HG03558 (cell line): Measurements from ENCODE around the gene IGSF5.
"Not testable (repeated sequence)": the region's sequence is repeated elsewhere in the genome, so short reads cannot be mapped to it uniquely, and the experiment has no call there.

Experiments used
- ATAC-seq: cut with Tn5 transposase; IDR thresholded peaks from one replicate; pipeline ENCODE4 v1.9.1; 2021; ENCODE audit warnings: moderate number of reproducible peaks; ENCODE audit not compliant: unreplicated experiment; ENCODE audit errors: extremely low read depth

The IGSF5 gene

DNA sequence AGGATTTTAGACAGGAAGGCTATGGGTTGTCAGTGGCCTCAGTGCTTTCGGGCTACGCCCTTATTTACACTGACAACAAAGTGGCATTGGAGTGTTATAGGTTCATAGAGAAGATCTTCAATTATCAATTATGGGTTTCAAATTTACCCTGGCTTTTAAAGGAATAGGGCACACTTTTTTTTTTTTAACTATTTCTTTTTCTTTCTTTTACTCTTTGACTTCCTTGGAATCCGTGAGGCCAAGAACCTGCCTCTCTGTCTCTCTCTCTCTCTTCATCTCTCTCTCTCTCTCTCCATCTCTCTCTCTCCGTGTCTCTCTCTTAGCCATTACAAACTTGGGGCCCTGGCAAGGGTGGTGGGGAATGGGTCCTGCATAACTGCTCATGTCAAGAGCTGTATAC is at the start of gene IGSF5:
Gene IGSF5 (plus strand): TSS at position 301 of the 400 bp plus-strand sequence. CDS start 327 bp downstream, outside the sequence.
- not testable (repeated sequence) for ATAC-seq

DNA sequence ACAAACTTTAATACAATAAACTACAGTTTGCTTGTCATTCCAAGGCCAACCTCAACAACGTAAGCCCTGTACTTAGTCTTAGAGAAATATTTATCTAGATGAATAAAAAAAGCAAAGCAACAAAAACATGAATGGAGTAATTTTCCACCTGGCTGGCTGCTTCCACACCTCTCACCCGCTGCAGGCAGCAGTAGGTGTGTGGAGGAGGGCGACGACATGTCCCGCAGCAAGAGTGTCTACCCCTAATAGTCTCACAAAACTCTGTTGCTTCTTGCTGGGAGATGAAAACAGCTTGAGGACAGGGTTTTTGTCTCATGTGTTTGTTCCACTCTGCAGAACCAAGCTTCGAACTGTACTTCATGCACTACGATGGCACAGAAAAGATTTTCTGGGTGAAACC is 48.8 kb upstream of the IGSF5 start:
- ATAC-seq, result no peak

DNA sequence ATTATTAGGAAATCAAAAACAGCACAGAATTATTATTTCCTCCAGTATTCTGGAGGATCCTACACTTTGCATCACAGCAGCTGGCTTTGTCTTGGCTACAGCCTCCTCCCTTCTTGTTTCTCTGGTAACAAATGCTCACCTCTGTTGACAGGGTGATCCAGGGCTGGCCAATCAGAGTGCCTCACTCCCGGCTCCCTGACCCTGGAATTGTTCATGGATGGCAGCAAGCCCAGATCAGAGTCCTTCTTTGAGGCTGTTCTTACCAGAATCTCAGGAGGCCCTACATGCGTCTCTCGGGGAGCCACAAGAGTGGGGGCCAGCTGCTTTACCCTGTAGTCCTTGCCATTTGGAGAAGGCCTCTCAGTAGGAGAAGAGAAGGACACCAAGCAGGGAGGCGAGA is 48.4 kb upstream of the IGSF5 start:
- no peak for ATAC-seq

DNA sequence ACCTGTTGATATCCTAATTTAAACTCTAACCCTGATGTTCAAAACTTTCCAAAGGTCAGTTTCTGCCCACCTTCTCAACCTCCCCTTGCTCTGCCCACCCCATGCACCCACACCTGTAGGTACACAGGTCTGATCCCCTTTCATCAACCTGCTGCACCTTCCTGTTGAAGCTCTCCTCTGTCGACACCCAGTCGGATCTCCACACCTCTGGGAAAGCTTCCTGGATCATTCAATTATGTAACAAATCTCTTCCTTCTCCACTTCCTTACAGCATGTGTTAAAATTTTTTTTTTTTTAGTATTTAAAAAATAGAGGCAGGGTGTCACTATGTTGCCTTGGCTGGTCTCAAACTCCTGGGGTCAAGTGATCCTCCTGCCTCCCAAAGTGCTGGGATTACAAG is 44.7 kb upstream of the IGSF5 start:
- no peak for ATAC-seq

DNA sequence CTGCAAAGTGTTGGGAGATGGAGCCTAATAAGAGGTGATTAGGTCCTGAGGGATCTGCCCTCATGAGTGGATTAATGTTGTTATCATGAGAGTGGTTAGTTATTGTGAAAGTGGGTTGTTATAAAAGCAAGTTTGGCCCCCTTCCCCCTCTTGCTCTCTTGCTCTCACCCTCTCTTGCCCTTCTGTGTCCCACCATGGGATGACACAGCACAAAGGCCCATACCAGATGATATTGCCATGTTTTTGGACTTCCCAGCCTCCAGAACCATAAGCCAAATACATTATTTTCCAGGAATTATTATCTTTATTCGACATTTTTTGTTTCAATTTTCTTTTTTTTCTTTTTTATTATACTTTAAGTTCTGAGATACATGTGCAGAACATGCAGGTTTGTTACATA is 41.4 kb upstream of the IGSF5 start:
- no peak for ATAC-seq

DNA sequence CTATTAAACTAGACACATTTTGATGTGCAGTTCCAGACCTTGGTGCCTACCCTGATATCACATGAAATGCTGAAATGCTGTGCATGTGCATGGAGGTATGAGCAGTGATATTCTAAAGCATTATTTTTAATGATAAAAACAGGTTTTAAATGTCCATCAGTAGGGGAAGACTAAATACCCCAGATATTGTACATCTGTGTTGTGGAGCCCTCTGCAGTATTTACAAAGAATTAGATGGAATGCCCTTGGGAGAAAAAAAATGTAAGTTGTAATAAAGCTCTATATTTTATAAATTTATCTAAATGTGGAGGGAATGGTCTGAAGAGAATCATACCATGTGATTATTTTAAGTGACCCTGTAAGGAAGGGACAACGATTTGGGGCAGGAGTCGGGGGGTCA is 39.1 kb upstream of the IGSF5 start:
- no peak for ATAC-seq

DNA sequence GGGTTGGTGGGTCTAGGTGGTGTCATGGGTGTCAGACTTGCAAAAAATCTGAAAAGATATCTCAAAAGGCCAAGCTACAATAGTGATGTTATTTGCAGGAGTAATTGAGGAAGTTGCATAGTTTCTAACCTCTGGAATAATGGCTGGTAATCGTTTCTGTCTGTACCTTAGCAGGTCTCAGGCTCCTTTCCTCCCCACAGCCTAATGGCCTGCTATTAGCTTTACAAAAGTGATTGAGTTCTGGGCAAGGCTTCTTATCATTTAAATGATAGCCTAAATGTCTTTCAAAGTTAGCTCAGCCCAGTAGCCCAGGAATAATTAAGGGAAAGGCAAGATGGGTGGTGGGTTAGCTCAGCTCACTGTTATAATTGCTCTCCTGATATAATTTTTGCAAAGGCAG is 37.7 kb upstream of the IGSF5 start:
- no peak for ATAC-seq

DNA sequence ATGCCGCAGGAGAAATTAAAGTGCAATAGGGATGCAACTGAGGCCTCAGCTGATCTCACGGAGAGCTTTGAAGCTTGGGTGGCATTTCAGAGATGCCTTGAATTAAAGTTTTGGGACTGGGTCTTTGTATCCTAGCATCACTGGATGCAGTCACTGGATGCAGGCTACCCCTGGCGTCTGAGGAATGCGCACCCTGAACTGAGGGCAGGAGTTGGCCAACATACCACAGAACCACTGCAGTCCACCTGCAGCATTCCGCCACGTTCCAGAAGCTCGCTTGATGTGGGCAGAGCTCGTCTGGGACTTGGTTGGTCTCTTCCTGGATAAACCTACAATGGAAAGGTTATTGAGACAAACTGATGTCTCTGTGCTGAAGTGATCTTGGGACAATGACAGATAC is 34.1 kb upstream of the IGSF5 start:
- ATAC-seq, result no peak

DNA sequence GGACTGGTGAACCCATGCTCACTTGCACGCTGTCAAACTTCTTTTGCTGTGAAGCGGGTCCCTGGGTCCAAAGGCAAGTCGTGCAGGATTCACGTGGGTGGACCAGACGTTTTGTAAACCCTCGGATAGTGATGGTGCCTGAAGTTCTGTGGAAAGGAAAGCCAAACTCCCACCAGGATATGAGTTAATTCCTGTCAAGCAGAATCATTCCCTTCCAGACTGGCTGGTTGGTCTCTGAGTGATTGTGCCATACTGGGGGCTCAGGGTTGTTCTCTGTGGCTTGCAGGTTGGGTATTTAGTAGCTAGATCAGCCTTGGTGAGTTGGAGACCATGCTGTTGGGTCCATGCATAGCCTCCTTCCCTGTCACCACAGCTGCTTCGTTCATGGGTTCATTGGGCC is 32.7 kb upstream of the IGSF5 start:
- ATAC-seq, result no peak

DNA sequence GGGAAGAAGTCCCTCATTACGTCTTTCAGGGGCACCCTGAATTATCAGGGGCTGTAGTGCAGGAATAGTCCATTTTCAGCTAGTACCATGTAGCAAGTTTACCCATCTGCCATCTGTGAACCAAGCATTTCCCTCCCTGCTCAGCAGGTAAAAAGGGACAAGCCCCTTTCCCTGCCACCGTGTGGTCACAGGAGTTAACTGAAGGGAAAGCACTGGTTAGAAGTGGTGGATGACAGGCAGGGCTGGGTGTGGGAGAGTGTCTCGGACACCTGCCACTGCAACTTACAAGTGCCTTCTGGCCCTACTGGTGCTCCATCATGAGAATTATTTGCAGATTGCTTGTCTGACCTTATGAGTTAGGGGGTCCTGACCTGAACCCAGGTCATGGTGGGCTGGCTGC is 32.0 kb upstream of the IGSF5 start:
- ATAC-seq, result no peak

DNA sequence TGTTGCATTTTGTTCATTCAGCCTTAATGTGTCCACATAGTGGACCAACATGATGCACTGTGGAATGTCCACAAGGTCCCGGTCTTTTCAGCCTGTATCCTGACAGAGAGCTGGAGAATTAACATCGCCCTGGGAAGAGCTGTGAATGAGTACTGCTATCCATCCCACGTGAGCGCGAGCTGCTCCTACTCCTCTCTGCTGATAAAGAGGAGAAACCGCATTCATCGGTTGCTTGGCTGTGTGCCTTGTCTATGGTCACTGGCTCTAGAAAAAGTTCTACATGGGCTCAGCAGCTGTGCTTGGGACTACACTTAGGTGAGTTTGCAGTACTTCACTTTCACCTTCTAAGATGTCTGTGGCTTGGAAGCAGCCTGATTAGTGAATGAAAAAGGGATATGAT is 31.1 kb upstream of the IGSF5 start:
- no peak for ATAC-seq

DNA sequence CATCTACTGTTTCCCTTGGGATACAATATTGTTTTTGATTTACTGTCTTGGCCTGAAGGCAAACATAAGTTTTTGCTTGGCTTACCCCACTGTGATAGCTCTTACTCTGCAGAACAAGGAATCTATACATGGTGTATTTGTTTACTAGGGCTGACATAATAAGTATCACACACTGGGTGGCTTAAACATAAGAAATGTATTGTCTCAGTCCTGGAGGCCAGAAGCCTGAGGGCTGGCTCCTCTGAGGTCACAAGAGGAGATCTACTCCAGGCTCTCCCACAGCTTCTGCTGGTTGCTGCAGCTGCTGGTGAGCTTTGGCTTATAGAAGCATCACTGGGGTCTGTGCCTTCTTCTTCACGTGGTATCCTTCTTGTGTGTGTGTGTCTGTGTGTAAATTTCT is 30.7 kb upstream of the IGSF5 start:
- no peak for ATAC-seq

DNA sequence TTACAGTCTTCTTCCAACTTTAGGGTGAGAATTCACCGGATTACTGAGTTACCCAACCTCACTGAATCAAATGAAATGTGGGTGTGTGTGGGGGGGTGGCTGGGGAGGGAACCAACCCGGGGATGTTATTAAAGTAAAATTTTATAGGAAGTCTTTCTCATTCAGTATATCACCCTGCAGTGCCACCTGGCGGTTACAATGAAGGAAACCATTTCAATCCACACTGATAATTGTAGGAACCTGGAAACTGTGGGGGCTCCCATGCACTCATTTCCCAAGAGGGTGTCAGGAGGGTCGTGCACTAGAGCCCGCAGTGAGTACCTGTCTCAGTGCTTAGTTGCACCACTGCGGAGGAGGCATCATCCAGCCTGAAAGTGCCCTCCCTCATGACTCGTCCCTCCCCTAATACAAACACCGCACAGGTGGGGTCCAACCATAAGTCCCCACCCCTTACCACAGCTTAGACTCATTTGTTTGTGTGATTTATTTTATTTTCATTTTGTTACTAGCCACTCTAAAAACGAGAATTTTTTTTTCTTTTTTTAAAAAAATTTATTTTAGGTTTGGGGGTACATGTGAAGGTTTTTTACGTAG is 29.1 kb upstream of the IGSF5 start:
- ATAC-seq, result no peak

DNA sequence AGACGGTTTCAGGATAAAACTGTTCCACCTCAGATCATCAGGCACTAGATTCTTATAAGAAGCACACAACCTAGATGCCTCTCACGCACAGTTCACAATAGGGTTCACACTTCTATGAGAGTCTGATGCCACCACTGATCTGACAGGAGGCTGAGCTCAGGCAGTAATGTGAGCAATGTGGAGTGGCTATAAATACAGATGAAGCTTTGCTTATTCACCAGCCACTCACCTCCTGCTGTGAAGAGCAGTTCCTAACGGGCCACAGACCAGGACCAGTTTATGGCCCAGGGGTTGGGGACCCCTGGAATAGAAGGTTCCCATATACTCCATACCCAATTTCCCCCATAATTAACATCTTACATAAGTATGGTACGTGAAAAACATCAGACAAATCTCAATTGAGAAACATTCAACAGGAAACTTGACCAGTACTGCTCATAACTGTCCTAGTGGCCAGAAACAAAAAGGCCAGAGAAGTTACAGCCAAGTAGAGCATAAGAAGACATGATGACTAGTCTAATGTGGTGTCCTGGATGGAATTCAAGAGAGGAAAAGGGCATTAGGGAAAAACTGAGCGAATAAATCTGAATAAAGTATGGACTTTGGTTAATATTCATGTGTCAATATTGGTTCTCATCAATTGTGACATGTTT is 24.7 kb upstream of the IGSF5 start:
- no peak for ATAC-seq

DNA sequence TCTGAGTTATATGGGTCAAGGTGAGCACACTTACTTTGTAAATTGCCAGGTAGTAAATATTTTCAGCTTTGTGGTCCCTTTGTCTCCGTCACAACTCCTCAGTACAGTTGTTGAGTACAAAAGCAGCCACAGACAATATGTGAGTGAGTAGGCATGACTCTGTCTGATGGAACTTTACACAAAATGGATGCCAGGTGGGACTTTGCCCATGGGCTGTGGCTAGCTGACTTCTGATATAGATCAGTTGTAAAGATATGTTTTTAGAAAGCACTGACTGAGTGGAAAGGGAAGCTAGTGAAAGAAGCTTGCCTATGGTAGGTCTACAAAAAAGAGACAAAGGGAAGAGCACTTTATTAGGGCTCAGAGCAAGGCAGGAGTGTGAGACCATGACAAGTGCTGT is 23.1 kb upstream of the IGSF5 start:
- no peak for ATAC-seq

DNA sequence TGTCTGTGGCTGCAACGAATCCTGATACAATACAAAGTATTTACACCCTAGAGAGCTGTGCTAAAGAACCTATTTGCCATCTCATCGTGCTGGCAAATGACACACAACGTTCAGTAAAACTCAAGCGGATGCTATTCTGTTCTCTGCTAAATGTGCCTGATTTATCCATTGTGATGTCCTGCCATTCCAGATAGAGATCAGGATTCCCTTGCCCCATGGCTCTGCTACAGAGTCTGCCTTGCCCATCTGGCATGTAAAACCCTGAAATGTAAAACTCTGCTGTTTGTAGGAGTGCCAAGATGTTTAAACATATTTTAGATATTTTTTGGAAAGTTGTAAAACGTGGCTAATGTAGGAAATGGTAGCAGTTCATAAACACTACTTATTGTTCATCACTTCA is 20.0 kb upstream of the IGSF5 start:
- ATAC-seq, result no peak

DNA sequence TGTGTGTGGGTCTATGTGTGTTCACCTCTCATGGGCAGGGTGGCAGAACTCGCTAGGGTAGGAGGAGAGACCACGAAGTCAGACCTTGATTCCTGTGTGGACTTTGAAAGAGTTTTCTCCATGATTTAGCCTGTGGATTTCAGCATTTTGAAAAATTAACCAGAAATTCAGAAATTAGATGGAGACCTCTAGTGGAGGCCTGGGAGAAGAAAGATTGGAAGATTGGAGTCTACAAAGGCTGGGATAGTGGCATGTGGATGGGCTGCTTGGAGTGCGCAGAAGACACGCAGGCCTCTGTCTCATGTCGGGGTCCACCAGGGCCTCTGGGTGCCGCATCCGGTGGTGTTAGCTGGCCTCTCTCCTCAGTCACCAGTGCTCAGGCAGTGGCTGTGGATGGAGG is 18.9 kb upstream of the IGSF5 start:
- ATAC-seq, result no peak

DNA sequence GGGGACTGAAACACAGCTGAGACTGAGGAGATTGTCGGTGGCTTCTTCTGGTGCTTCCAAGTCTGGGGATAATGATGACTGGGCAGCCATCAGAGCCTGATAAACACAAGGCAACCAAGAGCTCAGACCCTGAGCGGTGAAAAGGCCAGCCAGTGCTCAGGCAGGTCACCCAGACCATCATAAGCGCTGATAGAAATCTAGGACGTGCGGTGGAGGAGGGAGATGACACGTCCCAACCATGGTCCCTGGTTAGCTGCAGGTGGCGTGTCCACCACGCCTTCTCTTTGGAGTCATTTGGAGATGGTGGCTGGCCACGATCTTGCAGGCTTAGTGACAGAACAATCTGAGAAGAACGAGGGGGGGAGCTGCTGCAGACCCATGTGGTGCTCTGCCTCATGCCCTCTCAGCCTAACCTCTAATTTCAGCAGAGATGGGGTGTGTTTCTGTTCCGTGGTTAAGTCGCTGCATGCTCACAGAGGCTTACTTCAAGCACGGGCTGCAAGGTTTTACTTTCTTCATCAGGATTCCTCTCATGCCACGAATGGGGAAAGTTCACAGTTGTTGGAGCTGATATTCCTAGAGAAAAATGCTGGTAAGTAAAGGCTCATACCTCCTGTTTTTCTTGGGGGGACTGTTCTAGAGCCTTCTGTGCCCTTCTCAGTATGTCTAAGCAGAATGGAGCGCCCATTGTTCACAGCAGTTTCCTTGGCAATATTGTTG is 17.4 kb upstream of the IGSF5 start:
- no peak for ATAC-seq

DNA sequence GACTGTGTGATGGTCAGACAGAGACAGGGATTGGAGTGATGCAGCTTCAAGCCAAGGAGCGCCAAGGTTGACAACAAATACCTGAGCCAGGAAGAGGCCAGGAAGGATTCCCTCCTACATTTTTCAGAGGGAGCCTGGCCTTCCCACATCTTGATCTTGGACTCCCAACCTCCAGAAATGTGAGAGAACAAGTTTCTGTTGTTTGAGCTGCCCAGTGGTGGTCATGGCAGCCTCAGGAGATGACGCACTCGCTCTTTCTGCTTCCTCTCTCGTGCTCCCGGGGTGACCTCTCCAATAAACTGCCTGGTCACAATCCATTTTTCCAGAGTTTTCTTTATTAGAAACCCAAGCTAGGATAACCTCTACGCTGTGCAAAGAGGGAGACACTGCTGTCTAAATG is 16.6 kb upstream of the IGSF5 start:
- ATAC-seq, result no peak

DNA sequence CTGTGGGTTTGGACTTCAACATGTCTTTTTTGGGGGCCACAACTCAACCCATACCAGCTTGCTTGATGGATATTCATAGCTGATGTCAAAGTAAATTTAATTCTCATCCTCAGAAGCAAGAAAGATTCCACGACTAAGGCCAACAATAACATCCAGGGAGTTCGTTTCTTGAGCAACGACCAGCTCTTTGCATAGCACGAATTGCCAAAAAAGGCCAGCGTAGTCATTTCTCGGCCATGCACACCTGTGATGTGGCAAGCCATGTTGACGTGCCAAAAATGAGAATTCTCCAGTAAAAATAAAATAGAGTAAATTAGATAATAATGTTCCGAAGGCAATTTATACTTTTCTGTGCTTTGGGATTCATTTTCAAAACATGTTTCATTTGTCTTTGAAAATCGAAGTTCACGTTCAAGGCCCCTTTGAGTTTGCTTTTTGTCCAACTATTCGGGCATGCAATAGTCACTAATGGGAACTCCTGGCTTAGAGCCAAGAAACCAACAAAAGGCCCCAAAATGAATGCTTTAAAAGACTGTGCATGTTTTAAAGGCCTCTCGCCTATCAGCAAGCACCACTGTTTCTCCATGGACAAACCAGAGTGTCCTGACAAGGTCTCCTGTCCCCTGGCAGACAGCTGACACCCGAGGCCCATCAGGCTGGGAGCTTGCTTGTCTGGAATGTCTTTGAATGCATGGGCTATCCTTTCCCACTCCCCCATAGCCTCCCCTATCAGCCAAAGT is 14.4 kb upstream of the IGSF5 start:
- ATAC-seq, result no peak

DNA sequence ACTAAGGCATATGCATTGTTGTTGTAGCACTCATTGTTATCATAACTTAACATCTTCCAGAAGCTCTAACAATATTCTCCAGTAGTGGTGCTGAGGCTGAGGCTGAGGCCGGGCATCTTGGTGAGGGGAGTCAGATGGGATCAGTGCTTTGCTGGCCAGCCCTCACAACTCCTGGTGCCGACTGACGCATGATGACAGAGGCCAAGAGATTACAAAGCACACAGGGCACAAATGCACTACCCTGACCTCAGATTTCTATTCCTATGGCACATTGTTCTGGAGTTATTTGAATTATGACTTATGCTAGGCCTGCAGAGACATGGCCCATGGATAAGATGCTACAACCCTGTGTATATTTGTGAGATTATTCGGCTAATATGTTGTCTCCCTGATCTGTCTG is 8.3 kb upstream of the IGSF5 start:
- no peak for ATAC-seq
